Trophoblast cell (in vitro differentiated cells and primary cell): Measurements from ENCODE around the gene P3H1.
A peak's percentile ranks its signal among the peaks of the same experiment; 100 is the strongest.

Experiments
- DNase-seq, 2 donors: peaks; one replicate each; pipeline ENCODE4 v3.0.0-alpha.2; 2016
- H2AFZ ChIP-seq: 2 replicates; pipeline ENCODE4 v1.6.1; 2013; ENCODE audit warnings: low read length, moderate library complexity, mild to moderate bottlenecking; ENCODE audit not compliant: insufficient read depth, poor library complexity
- H2AK5ac ChIP-seq: 2 replicates; pipeline ENCODE4 v1.6.1; 2013; ENCODE audit warnings: mild to moderate bottlenecking, low read length
- H2BK120ac ChIP-seq: 2 replicates; pipeline ENCODE4 v1.6.1; 2013; ENCODE audit warnings: low read length, mild to moderate bottlenecking, moderate library complexity; ENCODE audit not compliant: insufficient read depth, poor library complexity
- H2BK12ac ChIP-seq: 2 replicates; pipeline ENCODE4 v1.6.1; 2013; ENCODE audit warnings: mild to moderate bottlenecking, low read length, moderate library complexity
- H2BK5ac ChIP-seq: 2 replicates; pipeline ENCODE4 v1.6.1; 2013; ENCODE audit warnings: low read length, low read depth, moderate library complexity, mild to moderate bottlenecking; ENCODE audit not compliant: poor library complexity
- H3K14ac ChIP-seq: 2 replicates; pipeline ENCODE4 v1.6.1; 2013; ENCODE audit warnings: mild to moderate bottlenecking, low read length
- H3K18ac ChIP-seq: 2 replicates; pipeline ENCODE4 v1.6.1; 2013; ENCODE audit warnings: mild to moderate bottlenecking, low read length
- H3K23ac ChIP-seq: 2 replicates; pipeline ENCODE4 v1.6.1; 2013; ENCODE audit warnings: low read length
- H3K27ac ChIP-seq: 2 replicates; pipeline ENCODE4 v1.5.1; 2013; ENCODE audit warnings: low read depth, mild to moderate bottlenecking, inconsistent platforms, low read length, moderate library complexity
- H3K27me3 ChIP-seq: 2 replicates; pipeline ENCODE4 v1.6.1; 2013; ENCODE audit warnings: inconsistent platforms, mild to moderate bottlenecking, low read length, moderate library complexity; ENCODE audit not compliant: insufficient read depth
- H3K36me3 ChIP-seq, 2 experiments: 1 replicate in 1 of 2; 2 replicates in 1 of 2; pipeline ENCODE4 v1.6.1; 2013; ENCODE audit warnings: low read length in 2 of 2, mild to moderate bottlenecking in 2 of 2, moderate library complexity in 1 of 2; ENCODE audit not compliant: insufficient read depth in 2 of 2, control insufficient read depth in 1 of 2
- H3K4ac ChIP-seq: 2 replicates; pipeline ENCODE4 v1.6.1; 2013; ENCODE audit warnings: low read depth, mild to moderate bottlenecking, low read length, moderate library complexity
- H3K4me1 ChIP-seq, 2 experiments: 1 replicate in 1 of 2; 2 replicates in 1 of 2; pipeline ENCODE4 v1.6.1; 2013; ENCODE audit warnings: low read length in 2 of 2, mild to moderate bottlenecking in 2 of 2, moderate library complexity in 1 of 2; ENCODE audit not compliant: insufficient read depth in 2 of 2, control insufficient read depth in 1 of 2
- H3K4me2 ChIP-seq: 2 replicates; pipeline ENCODE4 v1.6.1; 2013; ENCODE audit warnings: inconsistent platforms, mild to moderate bottlenecking, low read length, moderate library complexity
- H3K4me3 ChIP-seq: 2 replicates; pipeline ENCODE4 v1.5.1; 2013; ENCODE audit warnings: mild to moderate bottlenecking, low read depth, low read length, inconsistent platforms
- H3K79me1 ChIP-seq: one replicate; pipeline ENCODE4 v1.6.1; 2013; ENCODE audit warnings: low read length
- H3K79me2 ChIP-seq: 2 replicates; pipeline ENCODE4 v1.6.1; 2013; ENCODE audit warnings: low read length, mild to moderate bottlenecking; ENCODE audit not compliant: control insufficient read depth, insufficient read depth, poor library complexity
- H3K9ac ChIP-seq: 2 replicates; pipeline ENCODE4 v1.6.1; 2013; ENCODE audit warnings: mild to moderate bottlenecking, low read length
- H3K9me3 ChIP-seq: 2 replicates; pipeline ENCODE4 v1.6.1; 2013; ENCODE audit warnings: low read depth, mild to moderate bottlenecking, control low read depth, inconsistent platforms, low read length; ENCODE audit not compliant: insufficient read depth
- H4K12ac ChIP-seq: 2 replicates; pipeline ENCODE4 v1.6.1; 2013; ENCODE audit warnings: low read depth, mild to moderate bottlenecking, low read length, moderate library complexity
- H4K8ac ChIP-seq: 2 replicates; pipeline ENCODE4 v1.6.1; 2013; ENCODE audit warnings: low read depth, mild to moderate bottlenecking, low read length, moderate library complexity
- H4K91ac ChIP-seq: one replicate; pipeline ENCODE4 v1.6.1; 2013; ENCODE audit warnings: low read depth, mild to moderate bottlenecking, low read length, moderate library complexity
- WGBS: extraction: QIAGEN DNeasy Blood & Tissue Kit; methylation state at CpG from one replicate; pipeline ENCODE4 v1.1.7; 2013; ENCODE audit warnings: missing lambda C conversion rate; ENCODE audit not compliant: insufficient read length, insufficient coverage; ENCODE audit errors: extremely low coverage; 5-methylcytosine and 5-hydroxymethylcytosine counted together

Gene P3H1

GRCh38 chr1:42733415-42734200 lies 33.2 kb downstream of the P3H1 start:
- H3K9ac ChIP-seq: no peak overlapping the region
- H3K14ac ChIP-seq: peak overlapping the region; percentile 4
- no peak overlapping the region for H2AK5ac ChIP-seq
- peak overlapping the region; percentile 10 for H4K91ac ChIP-seq
- H3K4me1 ChIP-seq: peaks cover 7 to 14% of the 10 kb centered on the region in 2 experiments
- H2BK12ac ChIP-seq: no peak overlapping the region
- DNase-seq: no peak
- no peak overlapping the region for H3K4me2 ChIP-seq
- H2BK120ac ChIP-seq: no peak overlapping the region
- no peak overlapping the region for H3K18ac ChIP-seq
- H3K36me3 ChIP-seq: no peaks in the 10 kb centered on the region
- H3K79me1 ChIP-seq: no peaks in the 10 kb centered on the region
- H3K27me3 ChIP-seq: no peaks in the 10 kb centered on the region
- no peak overlapping the region for H3K23ac ChIP-seq
- H3K27ac ChIP-seq: no peak overlapping the region
- no peak overlapping the region for H2BK5ac ChIP-seq
- H3K9me3 ChIP-seq: peaks cover 2% of the 10 kb centered on the region
- H4K12ac ChIP-seq: no peak overlapping the region
- H3K79me2 ChIP-seq: no peaks in the 10 kb centered on the region
- H4K8ac ChIP-seq: no peak overlapping the region
- no peak overlapping the region for H3K4me3 ChIP-seq
- H2AFZ ChIP-seq: no peak overlapping the region
- no CpG with 5 or more reads among the region's 12 CpGs for WGBS
- H3K4ac ChIP-seq: no peak overlapping the region

GRCh38 chr1:42732126-42732680 lies 34.6 kb downstream of the P3H1 start:
- Histone ChIP-seq H3K18ac (no peak overlapping the region), H3K79me2 (no peaks in the 10 kb centered on the region), H3K14ac (no peak overlapping the region), H3K4ac (no peak overlapping the region), H4K8ac (no peak overlapping the region), H2AK5ac (no peak overlapping the region), H4K12ac (no peak overlapping the region), H2BK12ac (no peak overlapping the region), H2BK120ac (no peak overlapping the region), H3K4me2 (no peak overlapping the region), H4K91ac (no peak overlapping the region), H3K9me3 (no peaks in the 10 kb centered on the region), H3K27me3 (no peaks in the 10 kb centered on the region), H3K4me1 (peaks cover 7 to 14% of the 10 kb centered on the region in 2 experiments), H3K27ac (no peak overlapping the region), H2AFZ (no peak overlapping the region), H3K9ac (no peak overlapping the region), H3K79me1 (no peaks in the 10 kb centered on the region), H3K4me3 (no peak overlapping the region), H2BK5ac (no peak overlapping the region), H3K36me3 (no peaks in the 10 kb centered on the region), H3K23ac (no peak overlapping the region)
- WGBS: no CpG with 5 or more reads among the region's 10 CpGs
- no peak for DNase-seq

GRCh38 chr1:42731585-42731984 lies 35.2 kb downstream of the P3H1 start:
- peaks cover 7 to 14% of the 10 kb centered on the region in 2 experiments for H3K4me1 ChIP-seq
- no peak overlapping the region for H3K4me3 ChIP-seq
- H3K36me3 ChIP-seq: no peaks in the 10 kb centered on the region
- no peak overlapping the region for H3K9ac ChIP-seq
- DNase-seq: no peak
- H3K9me3 ChIP-seq: no peaks in the 10 kb centered on the region
- no peak overlapping the region for H2AFZ ChIP-seq
- H3K79me1 ChIP-seq: no peaks in the 10 kb centered on the region
- H3K14ac ChIP-seq: no peak overlapping the region
- no peak overlapping the region for H3K23ac ChIP-seq
- H4K12ac ChIP-seq: no peak overlapping the region
- H3K79me2 ChIP-seq: no peaks in the 10 kb centered on the region
- H2BK120ac ChIP-seq: no peak overlapping the region
- no peak overlapping the region for H4K91ac ChIP-seq
- H3K18ac ChIP-seq: no peak overlapping the region
- H4K8ac ChIP-seq: no peak overlapping the region
- no peak overlapping the region for H3K27ac ChIP-seq
- H2AK5ac ChIP-seq: no peak overlapping the region
- H2BK5ac ChIP-seq: no peak overlapping the region
- H3K4me2 ChIP-seq: no peak overlapping the region
- no peaks in the 10 kb centered on the region for H3K27me3 ChIP-seq
- H2BK12ac ChIP-seq: no peak overlapping the region
- WGBS: no CpG with 5 or more reads among the region's 3 CpGs
- H3K4ac ChIP-seq: no peak overlapping the region

- no peak overlapping the region for H4K91ac ChIP-seq
- peak; percentile 64 to 83 for DNase-seq
- no peak overlapping the region for H2BK5ac ChIP-seq
Measured at GRCh38 chr1:42730988-42731387, 35.8 kb downstream of the P3H1 start.

More at GRCh38 chr1:42730988-42731387, 35.8 kb downstream of the P3H1 start:
- no peak overlapping the region for H3K4ac ChIP-seq
- H3K27ac ChIP-seq: no peak overlapping the region
- no peaks in the 10 kb centered on the region for H3K79me2 ChIP-seq
- no peak overlapping the region for H2AFZ ChIP-seq
- no peak overlapping the region for H3K4me3 ChIP-seq
- H4K8ac ChIP-seq: no peak overlapping the region
- no peaks in the 10 kb centered on the region for H3K27me3 ChIP-seq
- no peak overlapping the region for H3K18ac ChIP-seq
- H3K9ac ChIP-seq: no peak overlapping the region
- H2BK120ac ChIP-seq: no peak overlapping the region
- no peak overlapping the region for H3K23ac ChIP-seq
- no peak overlapping the region for H3K14ac ChIP-seq
- H3K9me3 ChIP-seq: no peaks in the 10 kb centered on the region
- H3K4me1 ChIP-seq: peaks cover 7 to 14% of the 10 kb centered on the region in 2 experiments
- H4K12ac ChIP-seq: no peak overlapping the region
- no peaks in the 10 kb centered on the region for H3K79me1 ChIP-seq
- no peaks in the 10 kb centered on the region for H3K36me3 ChIP-seq
- H3K4me2 ChIP-seq: no peak overlapping the region
- no peak overlapping the region for H2BK12ac ChIP-seq
- H2AK5ac ChIP-seq: no peak overlapping the region
- WGBS: no CpG with 5 or more reads among the region's 4 CpGs
